GM19035 (cell line): ENCODE results near the gene AMHR2.
"Not testable (repeated sequence)": the region's sequence is repeated elsewhere in the genome, so short reads cannot be mapped to it uniquely, and the experiment has no call there.

ENCODE experiments used
- ATAC-seq: cut with Tn5 transposase; IDR thresholded peaks from one replicate; pipeline ENCODE4 v1.9.1; 2021; ENCODE audit not compliant: unreplicated experiment

The AMHR2 gene

GRCh38 chr12:53414756-53415417 lies 8.8 kb upstream of the AMHR2 start:
- no peak for ATAC-seq

GRCh38 chr12:53415752-53416389 lies 7.8 kb upstream of the AMHR2 start:
- ATAC-seq, result not testable (repeated sequence)

DNA sequence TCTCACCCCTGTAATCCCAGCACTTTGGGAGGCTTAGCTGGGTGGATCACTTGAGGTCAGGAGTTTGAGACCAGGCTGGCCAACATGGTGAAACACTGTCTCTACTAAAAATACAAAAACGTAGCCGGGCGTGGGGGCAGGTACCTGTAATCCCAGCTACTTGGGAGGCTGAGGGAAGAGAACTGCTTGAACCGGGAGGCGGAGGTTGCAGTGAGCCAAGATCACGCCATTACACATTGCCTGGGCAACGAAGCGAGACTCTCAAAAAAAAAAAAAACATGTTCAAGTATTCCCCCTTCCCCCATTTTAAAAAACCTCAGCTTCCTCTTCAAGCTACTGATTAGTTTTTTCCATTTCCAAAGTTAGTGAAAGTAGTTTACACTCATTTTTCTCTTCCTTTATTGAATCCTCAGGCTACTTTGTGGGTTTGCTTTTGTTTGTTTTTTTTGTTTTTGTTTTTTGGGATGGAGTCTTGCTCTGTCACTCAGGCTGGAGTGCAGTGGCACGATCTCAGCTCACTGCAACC lies 6.3 kb upstream of the AMHR2 start:
- ATAC-seq, result not testable (repeated sequence)

- ATAC-seq, result no peak
These were observed 5.4 kb upstream of the AMHR2 start for GRCh38 chr12:53418221-53418620.

DNA sequence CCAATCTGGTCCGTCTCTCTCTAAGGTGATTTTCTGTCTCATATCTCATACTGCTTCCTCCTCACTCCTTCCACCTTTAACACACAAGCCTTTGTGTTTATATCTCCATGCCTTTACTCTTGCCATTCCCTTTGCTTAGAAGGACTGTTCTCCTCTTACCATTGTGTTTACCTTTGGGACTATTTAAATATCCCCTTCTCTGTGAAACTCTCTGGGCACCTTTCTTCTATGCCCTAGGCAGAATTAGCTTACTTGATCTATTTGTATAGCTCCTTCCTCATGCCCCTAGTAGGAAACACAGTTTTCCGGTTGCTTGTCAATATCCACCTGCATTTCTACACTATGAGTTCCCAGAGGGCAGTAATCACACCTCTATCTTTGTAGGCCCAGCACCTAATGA lies 3.9 kb upstream of the AMHR2 start:
- no peak for ATAC-seq

DNA sequence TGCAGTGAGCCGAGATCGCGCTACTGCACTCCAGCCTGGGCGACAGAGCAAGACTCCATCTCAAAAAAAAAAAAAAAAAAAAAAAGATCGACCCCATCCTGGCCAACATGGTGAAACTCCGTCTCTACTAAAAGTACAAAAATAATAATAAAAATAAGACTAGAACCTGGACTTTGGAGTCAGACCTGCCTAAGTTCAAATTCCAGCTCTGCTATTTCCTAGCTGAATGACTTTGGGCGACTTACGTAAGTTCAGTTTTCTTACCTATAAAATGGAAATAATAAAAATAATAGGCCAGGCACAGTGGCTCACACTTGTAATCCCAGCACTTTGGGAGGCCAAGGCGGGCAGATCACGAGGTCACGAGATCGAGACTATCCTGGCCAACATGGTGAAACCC lies 1.4 kb upstream of the AMHR2 start:
- ATAC-seq, result not testable (repeated sequence)

DNA sequence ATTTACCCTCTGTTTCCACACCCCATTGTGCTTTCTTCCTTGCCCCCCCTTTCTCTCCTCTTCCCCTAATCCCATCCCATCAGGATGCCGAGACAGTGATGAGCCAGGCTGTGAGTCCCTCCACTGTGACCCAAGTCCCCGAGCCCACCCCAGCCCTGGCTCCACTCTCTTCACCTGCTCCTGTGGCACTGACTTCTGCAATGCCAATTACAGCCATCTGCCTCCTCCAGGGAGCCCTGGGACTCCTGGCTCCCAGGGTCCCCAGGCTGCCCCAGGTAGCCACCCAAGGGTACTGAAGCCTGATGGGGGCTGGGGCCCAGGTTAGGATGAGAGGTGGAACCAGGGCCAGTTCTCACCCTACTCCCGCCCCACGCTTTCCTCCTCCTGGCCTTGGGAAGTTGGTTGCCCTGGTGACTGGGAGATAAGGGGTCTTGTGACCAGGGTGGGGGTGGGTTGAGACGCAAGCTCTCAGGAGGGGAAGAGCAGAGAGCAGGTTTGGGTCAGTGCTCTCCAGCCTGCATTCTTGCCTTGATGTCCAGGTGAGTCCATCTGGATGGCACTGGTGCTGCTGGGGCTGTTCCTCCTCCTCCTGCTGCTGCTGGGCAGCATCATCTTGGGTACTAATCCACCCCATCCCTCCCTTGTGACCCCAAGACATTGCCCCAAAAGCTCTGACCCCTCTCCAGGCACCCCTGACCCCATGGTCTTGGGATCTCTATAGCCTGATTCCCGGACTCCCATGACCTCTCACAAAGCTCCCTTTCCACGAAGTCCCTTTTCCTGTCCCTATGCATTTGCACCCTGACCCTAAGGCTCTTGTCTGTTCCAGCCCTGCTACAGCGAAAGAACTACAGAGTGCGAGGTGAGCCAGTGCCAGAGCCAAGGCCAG lies 1.2 kb downstream of the AMHR2 start:
- no peak for ATAC-seq

DNA sequence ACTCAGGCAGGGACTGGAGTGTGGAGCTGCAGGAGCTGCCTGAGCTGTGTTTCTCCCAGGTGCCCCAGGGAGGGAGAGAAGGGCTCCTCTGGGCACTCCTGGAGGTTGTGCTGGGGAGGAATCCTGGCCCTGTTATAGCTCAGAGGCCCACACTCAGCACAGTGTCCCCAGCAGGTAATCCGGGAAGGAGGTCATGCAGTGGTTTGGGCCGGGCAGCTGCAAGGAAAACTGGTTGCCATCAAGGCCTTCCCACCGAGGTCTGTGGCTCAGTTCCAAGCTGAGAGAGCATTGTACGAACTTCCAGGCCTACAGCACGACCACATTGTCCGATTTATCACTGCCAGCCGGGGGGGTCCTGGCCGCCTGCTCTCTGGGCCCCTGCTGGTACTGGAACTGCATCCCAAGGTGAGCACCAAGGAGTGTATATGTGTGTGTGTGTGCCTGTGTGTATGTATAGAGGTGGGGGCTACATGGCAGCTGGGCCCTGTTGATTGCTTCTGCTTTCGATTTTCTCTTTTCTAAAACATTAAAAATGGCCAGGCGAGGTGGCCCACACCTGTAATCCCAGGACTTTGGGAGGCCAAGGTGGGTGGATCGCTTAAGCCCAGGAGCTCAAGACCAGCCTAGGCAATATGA lies 2.0 kb downstream of the AMHR2 start:
- no peak for ATAC-seq

DNA sequence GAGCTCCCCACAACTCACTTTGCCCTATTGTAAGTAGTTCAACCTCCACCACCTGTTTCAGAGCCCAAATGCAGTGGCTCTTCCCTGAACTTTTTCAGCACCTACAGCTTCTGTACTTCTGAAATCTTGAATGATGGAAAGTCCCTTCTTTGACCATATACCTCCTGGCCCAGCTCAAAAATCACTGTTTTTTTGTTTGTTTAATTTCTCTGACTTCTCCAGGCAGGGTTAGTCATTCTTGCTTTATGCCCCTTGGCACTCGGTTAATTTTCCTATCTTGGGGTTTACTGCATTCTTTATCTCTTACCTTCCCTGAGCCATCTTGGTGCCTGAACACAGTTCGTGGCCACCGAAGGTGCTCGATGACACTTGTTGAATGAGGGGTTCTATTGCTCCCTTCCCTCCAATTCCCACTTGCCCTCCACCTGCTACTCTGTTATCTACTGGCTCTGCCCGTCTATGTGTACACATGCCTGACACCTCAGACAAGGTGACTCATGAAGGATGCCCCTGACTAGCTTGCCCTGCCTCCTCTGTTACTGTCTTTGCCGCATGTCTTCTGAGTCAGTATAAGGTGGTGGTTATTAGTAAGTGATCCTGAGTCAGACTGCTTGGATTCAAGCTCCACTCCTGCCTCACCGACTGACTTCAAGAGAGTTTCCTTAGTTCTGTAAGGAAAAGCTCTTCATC lies 4.4 kb downstream of the AMHR2 start:
- ATAC-seq, result no peak

- ATAC-seq, result no peak
These were observed 5.1 kb downstream of the AMHR2 start for GRCh38 chr12:53428741-53429140.

- no peak for ATAC-seq
These were observed 6.5 kb downstream of the AMHR2 start for GRCh38 chr12:53430116-53430515.

DNA sequence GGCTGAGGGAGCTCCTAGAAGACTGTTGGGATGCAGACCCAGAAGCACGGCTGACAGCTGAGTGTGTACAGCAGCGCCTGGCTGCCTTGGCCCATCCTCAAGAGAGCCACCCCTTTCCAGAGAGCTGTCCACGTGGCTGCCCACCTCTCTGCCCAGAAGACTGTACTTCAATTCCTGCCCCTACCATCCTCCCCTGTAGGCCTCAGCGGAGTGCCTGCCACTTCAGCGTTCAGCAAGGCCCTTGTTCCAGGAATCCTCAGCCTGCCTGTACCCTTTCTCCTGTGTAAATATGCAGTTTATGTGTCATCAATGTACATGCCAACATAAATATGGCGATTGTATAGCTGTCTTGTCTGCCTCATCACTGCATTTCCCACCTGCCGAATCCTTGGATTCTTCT lies 7.5 kb downstream of the AMHR2 start:
- no peak for ATAC-seq

- not testable (repeated sequence) for ATAC-seq
These were observed 11.7 kb downstream of the AMHR2 start for GRCh38 chr12:53435326-53435725.

DNA sequence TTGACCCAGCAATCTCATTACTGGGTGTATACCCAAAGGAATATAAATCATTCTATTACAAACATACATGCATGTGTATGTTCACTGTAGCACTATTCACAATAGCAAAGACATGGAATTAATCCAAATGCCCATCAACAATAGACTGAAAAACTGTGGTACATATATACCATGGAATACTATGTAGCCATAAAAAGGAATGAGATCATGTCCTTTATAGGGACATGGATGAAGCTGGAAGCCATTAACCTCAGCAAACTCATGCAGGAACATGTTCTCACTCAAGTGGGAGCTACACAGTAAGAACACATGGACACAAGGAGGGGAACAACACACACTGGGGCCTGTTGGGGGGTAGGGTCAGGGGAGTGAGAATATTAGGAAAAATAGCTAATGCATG lies 15.9 kb downstream of the AMHR2 start:
- ATAC-seq, result not testable (repeated sequence)

- peak; percentile 98 for ATAC-seq
These were observed 17.6 kb downstream of the AMHR2 start, which contains the start of gene PRR13 for GRCh38 chr12:53441040-53441833. TSS of gene PRR13 (plus strand) at chr12:53441734. CDS start at chr12:53442715, 981 bp downstream.

DNA sequence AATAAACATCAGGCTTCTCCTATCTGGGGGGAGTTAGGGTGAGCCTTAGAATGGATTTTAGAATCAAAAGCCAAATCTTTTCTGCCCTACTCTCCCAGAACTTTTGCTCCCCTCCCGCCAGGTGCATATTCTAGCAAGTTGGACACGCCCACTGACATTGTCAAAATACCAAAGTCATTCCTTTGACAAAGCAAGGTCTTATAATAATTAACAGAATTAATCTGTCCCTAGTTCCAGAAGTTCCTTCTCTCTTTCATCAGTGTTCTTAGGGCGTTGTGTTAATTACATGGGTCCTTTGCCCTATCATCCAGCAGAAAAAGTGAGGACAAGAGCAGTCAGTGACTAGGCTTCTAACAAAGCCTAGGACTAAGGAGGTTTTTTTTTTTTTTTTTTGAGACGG lies 20.3 kb downstream of the AMHR2 start:
- ATAC-seq, result no peak

GRCh38 chr12:53444593-53445325 lies 21.1 kb downstream of the AMHR2 start:
- ATAC-seq, result not testable (repeated sequence)

DNA sequence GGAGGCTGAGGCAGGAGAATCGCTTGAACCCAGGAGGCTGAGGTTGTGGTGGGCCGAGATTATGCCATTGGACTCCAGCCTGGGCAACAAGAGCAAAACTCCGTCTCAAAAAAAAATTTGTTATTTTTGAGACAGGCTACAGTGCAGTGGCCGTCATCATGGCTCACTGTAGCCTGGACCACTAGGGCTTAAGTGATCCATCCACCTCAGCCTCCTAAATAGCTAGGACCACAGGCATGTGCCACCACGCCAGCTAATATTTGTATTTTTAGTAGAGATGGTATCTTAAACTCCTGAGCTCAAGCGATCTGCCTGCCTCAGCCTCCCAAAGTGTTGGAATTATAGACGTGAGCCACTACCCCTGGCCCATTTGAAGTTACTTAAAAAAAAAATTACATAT lies 27.3 kb downstream of the AMHR2 start:
- no peak for ATAC-seq

GRCh38 chr12:53451661-53452158 lies 28.1 kb downstream of the AMHR2 start, which contains the start of gene PCBP2:
TSS of gene PCBP2 (plus strand) at chr12:53452102. CDS start at chr12:53454801, 2,699 bp downstream.
- peak; percentile 97 for ATAC-seq
